ENCODE measurements around the gene C16orf86.

Gene C16orf86

DNA sequence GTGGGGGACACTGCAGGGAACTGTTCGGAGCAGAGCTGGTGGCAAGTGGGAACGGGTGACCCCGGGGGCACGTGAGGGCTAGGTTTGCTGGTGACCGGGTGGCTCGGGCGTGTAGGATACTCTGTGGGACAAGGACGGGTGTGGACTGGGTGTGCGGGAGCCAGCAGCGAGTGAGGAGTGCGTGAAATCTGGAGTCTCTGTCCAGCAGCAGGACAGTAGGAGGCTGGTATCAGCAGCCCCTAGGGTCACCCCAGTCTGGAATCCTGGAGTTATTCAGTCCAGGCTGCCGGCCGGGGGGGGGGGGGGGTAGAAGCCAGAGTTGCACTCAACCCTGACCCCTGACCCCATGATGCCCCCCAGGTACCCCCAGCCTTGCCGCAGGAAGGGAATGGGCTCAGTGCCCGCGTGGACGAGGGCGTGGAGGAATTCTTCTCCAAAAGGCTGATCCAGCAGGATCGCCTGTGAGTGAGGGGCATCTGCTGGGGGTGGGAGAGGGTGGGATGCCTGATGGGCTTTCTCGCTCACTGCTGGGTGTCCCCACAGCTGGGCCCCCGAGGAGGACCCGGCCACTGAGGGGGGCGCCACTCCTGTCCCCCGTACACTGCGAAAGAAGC is 12.7 kb upstream of the C16orf86 start:
- no peak for DNase-seq (ENCODE audit: low read depth in 2 of 2)

DNA sequence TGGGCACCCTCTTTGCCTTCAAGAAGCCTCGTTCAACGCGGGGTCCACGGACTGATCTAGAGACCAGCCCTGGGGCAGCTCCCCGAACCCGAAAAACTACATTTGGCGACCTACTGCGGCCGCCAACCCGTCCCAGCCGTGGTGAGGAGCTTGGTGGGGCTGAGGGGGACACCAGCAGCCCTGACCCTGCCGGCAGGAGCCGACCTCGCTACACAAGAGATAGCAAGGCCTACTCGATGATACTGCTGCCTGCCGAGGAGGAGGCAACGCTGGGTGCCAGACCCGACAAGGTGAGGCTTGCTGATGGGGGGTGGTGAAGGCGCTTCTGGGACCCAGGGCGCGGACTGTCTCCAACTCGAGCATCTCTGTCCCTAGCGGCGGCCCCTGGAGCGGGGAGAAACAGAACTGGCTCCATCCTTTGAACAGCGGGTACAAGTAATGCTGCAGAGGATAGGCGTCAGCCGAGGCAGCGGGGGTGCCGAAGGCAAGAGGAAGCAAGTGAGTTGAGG is 12.2 kb upstream of the C16orf86 start:
- no peak for DNase-seq (ENCODE audit: low read depth in 2 of 2)

DNA sequence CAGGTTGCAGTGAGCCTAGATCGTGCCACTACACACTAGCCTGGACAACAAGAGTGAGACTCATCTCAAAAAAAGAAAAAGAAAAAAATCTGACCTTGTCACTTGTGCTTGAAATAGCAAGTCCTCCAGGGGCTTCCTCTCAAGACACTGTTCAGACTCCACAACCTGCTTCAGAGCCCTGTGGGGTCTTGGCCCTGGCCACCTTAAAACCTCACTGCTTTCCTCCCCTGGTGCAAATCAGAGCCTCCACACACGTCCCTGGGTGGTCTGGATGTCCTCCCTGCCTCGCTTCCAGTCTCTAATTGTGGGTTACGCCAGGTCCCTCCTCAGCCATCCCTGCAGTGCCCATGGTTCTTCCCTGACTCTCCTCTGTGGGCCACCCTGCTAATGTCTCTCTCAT is 11.3 kb upstream of the C16orf86 start:
- no peak for DNase-seq (ENCODE audit: low read depth in 2 of 2)

DNA sequence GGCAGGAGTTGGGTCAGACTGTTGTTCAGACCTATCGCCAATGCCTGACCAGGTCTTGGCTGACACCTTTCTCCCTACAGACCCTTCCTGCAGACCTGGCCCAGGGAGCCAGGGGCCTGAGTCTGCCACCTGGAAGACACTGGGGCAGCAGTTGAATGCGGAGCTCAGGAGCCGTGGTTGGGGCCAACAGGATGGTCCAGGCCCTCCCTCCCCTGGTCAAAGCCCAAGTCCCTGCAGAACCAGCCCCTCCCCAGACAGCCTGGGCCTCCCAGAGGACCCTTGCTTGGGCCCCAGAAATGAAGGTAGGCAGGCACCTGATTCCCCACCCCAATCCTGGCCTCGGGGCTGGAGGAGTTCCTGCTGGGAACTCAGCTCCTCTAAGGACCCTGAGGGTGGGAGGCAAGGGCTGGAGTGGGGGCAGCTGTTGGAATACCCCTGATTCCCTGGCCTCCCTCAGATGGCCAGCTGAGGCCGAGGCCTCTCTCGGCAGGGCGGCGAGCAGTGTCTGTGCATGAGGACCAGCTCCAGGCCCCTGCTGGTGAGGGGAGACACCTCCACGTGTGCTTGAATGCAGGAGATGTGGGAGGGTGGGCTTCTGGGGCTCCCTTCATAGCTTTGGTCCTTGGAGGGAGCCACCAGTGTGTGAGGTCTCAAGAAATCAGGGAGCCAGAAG is 10.1 kb upstream of the C16orf86 start:
- DNase-seq (ENCODE audit: low read depth in 2 of 2) = no peak

DNA sequence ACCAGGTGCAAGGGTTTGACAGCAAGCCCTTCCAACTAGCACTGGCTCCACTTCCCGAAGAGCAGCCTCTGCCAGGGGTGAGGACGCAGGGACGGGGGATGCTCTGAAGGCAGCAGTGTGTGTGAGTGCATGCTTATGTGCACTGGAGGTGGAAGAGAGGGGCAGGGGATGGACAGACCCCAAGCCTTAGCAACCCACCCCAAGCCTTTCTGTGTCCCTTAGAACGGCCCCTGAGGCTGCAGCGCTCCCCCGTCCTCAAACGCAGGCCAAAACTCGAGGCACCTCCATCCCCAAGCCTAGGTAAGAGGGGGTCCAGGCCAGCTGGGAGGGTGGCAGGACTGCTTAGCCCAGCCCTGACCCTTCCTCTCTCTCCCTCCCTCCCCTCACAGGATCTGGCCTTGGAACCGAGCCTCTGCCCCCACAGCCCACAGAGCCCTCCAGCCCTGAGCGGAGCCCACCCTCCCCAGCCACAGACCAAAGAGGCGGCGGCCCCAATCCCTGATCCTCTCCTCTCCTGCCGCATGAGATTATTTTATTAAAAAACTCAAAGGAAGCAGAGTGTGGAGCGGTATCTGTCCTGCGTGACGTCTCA is 9.5 kb upstream of the C16orf86 start:
- DNase-seq (ENCODE audit: low read depth in 2 of 2) = no peak

DNA sequence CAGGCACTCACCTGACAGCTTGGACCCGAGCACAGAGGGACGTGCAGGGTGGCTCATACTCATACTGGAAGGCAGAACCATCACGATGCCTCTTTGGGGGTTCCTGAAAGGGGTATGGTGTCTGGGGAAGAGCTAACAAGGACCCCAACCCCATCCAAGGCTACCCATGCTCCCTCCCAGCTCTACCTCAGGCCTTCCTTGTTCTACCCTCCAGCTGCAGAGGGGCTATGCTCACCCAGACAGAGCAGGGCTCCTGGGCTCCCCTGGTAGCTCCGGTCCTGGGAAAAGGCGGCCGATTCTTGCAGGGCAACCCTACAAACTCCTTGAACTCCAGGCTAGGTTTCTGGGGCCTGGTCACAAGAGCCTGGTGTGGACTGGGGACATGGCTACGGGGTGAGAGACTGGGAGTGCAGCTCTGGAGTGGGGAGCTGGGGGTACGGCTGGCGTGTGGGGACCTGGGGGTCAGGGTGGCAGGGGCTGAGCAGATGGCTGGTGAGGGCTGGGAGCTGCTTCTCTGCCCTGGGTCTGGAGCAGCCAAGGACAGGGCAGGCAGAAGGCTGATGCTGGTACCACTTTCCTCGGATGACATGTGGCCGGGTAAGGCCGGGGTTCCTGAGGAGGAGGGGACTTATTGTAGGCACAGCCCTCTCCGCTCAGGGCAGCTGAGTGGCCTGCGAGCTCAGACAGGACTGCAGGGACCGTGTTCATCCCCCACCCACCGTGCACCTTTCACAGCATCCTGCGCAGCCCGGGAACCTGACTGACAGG is 8.7 kb upstream of the C16orf86 start:
- no peak for DNase-seq (ENCODE audit: low read depth in 2 of 2)

DNA sequence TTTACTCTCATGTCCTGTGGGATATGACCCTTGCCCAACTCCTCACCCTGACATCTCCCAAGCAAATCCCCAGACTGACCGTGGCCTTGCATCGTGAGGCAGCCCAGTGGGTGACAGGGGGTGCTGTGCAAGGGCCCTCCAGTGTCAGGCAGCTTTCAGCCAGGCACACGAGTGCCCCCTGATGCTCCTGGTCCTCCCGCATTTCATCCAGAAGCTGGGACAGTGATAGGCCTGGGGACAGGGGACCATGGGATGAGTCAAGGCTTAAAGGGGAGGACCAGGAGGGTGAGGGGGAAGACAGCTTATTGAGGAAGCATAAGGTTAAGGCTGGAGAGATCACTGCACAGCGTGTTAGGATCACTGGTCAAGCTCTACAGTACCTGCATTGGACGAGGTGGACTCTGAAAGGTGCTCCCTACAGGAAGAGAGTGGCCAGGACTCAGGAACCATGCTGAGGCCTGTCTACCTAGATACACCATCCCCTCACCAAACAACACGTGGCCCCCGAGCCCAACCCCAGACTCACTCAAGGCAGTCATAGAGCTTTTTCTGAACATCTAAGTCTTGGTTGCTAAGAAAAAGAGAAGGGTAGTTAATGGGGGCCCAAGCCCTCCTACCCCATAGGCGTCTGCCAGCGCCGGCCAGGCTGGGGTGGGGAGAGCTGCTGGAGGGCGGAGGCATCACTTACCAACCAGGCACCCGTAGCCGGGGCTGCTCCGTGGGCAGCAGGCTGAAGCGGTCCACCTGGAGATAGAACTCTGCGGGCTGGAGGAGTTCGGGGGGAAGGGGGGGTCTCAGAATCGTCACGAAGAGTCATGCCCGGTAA is 7.6 kb upstream of the C16orf86 start:
- DNase-seq (ENCODE audit: low read depth in 2 of 2) = no peak

DNA sequence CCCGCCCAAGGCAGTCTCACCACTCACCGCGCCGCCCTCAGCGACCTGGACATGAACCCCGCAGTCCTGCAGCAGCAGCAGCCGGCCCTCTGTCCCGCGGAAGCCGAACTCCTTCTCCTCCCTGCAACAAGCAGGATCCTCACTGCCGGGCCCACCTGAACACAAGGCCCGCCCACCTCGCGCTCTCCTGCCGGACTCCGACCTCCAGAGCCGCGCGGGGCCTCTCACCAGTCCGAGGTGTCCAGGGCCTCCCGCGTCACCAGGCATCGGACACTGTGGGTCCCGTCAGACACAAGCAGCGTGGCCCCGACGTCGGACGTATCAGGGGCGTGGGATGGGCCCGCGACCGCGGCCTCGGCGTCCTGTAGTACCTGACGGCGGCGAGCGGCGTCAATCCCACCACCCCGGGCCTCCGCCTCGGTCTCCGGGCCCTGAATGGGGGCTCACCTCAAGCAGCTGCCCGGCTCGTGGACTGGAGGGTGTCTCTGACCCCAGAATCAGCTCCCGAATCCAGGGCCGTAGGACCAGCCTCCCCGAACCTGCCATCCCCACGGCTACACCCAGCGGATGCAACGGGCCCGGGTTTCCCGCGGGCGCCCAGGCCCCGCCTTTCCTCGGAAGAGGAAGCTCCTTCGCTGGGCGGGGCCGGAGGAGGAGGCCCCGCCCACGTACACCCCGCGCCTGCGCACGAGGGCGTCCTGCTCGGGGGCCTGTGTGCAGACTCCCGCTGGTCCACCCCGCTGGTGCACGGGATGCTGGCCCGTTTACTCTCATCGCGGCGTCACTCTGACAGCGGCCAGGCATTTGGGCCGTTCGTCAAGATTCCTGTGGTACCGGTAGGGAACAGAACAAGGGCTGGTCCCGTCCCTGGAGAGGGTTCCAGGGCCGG is 6.7 kb upstream of the C16orf86 start, which contains the start of gene ACD:
TSS of gene ACD (minus strand) at position 586 of the 889 bp plus-strand sequence. CDS start at position 546, 40 bp downstream.
- peak; percentile 83 to 89 for DNase-seq (ENCODE audit: low read depth in 2 of 2)

DNA sequence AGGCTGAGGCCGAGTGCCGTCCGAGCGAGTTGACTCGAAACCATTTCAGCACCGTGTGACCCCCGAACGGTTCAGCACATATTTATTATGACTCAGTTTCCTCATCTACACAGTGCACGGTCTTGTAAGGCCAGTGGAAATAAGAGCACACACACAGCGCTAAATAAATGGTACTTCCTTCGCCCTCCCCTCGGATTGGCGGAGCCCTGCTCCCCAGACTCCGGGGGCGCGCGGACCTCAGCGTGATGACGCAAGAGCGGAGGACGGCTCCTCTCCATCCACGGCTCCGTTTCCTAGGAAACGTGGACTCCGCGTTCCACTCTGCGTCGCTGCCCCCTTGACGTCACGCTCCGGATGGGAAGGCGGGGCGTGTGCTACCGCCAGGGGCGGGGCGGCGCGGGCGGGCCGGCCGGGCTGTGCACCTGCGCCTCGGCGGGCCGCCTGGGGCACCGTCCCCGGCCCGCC is 6.0 kb upstream of the C16orf86 start, which contains the start of gene PARD6A:
TSS of gene PARD6A (plus strand) at position 397 of the 465 bp plus-strand sequence. CDS start 79 bp downstream, outside the sequence.
- peak; percentile 92 to 94 for DNase-seq (ENCODE audit: low read depth in 2 of 2)

DNA sequence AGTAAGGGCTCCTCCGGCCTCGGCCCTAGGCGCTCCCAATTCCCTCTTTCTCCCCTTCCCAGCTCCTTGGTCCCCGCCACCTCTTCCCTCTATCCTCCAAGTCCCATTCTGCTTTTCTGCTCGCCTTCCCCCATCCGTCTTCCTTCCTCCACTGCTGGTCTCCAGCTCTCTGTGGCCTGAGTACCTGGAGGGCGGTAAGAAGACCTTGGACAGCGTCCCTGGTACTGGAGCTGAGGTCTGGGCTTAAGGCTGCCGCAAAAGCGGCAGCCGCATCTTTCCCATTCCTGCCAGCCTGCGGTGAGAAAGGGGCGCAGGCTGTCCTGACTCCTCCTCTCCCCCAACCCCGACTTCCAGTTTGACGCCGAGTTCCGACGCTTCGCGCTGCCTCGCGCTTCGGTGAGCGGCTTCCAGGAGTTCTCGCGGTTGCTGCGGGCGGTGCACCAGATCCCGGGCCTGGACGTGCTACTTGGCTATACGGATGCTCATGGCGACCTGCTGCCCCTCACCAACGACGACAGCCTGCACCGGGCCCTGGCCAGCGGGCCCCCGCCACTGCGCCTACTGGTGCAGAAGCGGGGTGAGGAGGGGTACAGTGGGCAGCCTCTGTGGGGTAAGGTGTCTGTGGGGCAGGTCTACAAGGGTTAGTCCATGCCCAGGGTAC is 5.4 kb upstream of the C16orf86 start:
- DNase-seq (ENCODE audit: low read depth in 2 of 2) = no peak

DNA sequence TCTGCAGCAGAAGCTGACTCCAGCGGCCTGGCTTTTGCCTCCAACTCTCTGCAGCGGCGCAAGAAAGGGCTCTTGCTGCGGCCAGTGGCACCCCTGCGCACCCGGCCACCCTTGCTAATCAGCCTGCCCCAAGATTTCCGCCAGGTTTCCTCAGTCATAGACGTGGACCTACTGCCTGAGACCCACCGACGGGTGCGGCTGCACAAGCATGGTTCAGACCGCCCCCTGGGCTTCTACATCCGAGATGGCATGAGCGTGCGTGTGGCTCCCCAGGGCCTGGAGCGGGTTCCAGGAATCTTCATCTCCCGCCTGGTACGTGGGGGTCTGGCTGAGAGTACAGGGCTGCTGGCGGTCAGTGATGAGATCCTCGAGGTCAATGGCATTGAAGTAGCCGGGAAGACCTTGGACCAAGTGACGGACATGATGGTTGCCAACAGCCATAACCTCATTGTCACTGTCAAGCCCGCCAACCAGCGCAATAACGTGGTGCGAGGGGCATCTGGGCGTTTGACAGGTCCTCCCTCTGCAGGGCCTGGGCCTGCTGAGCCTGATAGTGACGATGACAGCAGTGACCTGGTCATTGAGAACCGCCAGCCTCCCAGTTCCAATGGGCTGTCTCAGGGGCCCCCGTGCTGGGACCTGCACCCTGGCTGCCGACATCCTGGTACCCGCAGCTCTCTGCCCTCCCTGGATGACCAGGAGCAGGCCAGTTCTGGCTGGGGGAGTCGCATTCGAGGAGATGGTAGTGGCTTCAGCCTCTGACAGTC is 4.5 kb upstream of the C16orf86 start:
- DNase-seq (ENCODE audit: low read depth in 2 of 2) = no peak

DNA sequence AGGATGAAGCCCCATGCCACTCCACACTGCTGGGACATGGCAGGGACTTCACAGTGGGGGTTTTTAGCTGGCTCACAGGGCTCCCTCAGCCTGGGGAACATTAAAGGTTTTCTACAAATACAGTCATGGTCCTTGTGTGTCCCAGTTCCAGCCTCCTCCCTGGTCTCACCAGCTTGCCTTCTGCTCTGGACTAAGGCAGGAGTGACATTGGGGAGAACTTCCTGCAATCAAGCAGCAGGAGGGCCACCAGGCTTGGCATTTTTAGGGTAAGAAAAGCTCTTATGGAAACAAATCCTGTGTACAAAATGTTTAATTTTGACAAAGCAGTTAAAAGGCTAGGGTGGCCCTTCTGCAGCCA is 4.0 kb upstream of the C16orf86 start:
- no peak for DNase-seq (ENCODE audit: low read depth in 2 of 2)

DNA sequence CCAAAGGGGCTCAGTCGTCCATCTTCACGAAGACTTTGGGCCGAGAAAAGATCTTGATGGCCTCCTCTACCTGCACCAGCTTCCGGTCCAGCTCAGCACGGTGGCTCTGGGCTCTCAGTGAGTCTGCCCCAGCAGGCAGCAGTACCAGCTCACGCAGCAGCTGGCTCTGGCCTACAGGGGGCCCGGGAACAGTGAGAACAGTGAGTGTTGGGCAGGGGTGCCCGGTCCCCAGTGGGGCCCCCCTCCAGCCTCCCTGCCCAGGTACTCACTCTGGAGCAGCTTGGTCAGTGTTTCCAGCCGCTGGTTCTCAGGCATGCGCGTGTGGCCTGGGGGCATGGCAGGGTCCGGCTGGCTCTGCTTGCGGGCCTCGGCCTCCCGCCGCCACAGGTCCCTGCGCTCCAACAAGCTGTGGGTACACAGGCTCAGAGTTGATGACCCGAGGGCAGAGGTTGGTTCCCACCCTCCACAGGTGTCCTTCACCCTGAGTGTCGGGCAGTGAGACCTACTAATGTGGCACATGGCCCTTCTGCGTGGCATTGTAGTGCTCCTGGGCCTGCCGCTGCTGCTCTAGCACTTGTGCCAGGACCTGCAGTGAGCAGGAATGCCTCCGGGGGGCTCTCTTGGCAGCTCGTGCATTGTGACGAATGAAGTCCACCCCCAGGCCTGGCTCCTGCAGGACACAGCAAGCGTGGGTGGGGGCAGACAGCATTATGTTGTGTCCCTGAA is 3.3 kb upstream of the C16orf86 start:
- DNase-seq (ENCODE audit: low read depth in 2 of 2) = peak in 1 of 2 experiments; percentile 37

DNA sequence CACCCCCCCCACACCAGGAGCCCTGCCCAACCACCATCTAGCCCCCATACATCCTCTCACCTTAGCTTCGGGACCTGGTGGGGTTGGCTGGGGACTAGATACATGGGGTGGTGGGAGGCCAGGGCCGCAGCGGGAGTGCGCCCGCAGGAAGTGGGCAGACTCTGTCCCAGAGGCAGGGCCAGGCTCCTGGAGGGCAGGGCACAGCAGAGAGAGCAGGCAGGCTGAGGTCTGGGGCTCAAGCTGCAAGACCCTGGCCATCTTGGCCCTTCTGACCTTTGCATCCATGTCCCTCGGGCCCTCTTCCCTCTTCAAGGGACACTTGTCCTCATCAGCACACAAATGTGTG is 2.8 kb upstream of the C16orf86 start:
- DNase-seq (ENCODE audit: low read depth in 2 of 2) = no peak

DNA sequence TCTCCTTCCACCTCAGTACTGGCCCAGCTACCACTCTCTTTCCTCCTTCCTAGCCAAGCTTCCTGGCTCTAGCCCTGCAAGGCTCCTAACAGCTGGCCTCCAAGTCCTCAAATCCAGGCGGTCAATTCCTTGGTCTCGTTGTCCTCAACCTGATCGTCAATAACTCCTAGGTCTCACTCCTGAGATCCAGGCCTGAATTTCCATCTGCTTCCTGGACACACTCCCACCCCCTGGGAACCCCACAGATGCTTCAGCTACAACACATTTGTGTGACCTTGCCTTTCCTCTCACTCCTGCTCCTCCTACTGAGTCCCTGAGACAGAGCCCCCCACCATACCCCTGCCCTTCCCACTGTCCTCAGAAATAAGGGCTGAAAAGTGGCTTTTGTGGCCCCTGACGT is 2.4 kb upstream of the C16orf86 start:
- DNase-seq (ENCODE audit: low read depth in 2 of 2) = no peak

DNA sequence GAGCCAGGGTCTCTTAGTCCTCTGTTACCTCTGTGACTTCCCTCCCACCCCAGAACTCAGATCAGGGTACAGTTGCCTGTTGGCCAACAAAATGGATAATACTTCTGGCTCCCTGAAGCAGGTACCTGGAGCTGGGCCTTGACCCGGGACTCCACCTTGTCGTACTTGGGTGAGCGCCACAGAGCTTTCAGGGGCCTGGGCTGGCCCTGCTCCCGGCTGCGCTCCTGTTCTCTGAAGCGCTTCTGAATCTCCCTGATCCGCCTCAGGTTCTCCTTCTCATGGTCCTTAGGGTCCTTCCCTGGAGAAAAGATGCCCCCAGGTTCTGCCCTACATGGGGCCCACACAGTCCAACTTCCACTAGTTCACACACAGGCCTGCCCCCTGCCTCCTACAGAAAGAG is 1.7 kb upstream of the C16orf86 start:
- no peak for DNase-seq (ENCODE audit: low read depth in 2 of 2)

DNA sequence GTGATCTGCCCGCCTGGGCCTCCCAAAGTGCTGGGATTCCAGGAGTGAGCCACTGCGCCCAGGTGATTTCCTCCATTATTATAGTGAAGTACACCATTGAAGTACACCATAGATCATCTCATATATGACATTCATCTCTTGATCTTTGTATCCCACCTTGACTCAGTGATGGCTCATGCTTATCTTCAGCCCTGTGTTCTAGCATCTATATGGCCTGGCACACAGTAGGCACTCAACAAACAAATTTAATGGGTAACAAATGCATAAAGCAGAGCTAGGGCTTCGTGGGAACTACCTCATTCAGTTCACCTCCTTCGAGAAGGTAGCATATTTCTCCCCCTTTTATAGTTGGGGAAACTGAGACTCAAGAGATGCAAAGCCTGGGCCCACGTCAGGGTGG is 1.0 kb upstream of the C16orf86 start:
- DNase-seq (ENCODE audit: low read depth in 2 of 2) = no peak

DNA sequence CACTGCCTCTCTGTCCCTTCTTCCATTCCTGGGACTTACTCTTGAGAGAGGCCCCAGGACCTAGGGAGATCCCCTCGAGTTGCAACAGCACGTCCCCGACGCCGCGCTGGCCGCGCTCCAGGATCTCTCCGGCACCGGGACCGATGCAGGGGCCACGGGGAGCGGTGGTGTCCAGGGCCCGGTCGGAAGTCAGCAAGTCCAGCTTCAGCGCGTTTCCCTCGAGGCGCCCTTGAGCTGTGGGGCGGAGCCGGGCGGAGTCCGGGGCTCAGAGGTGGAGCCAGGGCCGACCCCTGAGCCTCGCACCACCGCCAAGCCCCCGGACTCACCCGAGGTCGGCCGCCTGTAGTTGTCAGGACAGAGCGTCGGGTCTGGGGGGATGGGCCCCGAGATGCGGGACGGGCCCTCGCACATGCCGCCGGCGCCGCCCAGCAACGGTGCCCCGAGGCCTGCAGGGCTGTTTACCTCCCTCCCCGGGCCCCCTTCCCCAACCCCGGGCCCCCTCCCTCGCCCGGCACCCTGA is 522 bp upstream of the C16orf86 start:
- DNase-seq (ENCODE audit: low read depth in 2 of 2) = no peak

All from stimulated activated CD4-positive, alpha-beta T cell treated with anti-CD3 and anti-CD28 coated beads, Interleukin-12 subunit alpha, Interleukin-12 subunit beta, amount 100 ng/mL, for 24 hours (primary cell).